Measurements from ENCODE around the gene COL15A1. TPM values are rescaled to one million over a fixed set of nuclear protein-coding genes. Genes with fewer than 3 reads are reported as not detected.

The COL15A1 gene
- total RNA-seq, 1 donor from 2014 or later = 11.8 TPM

DNA sequence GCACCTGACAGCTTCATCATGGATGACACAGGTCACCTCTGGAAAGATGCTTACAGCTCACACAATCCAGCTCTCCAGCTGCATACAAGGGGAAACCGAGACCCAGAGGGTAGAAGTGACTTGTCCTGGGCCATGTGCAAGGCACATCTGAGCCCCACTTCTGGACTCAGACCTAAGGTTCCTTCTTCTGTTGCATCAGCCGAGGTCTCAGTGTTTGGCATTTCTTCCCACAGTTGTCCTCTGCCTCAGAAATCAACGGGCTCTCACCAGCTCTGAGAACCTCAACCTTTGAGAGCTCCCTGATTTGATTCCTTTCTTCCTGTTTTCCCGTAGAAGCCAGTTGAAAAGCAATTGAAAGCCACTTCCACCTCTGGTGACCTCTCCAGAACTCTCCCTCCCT is 38.7 kb upstream of the COL15A1 start:
- H3K4me3 ChIP-seq (ENCODE audit: low read depth, low read length) = no peak overlapping the region
- no peaks in the 10 kb centered on the region for H3K27me3 ChIP-seq (ENCODE audit: control insufficient read depth, insufficient read depth, low read length)
- H3K36me3 ChIP-seq (ENCODE audit: control insufficient read depth, insufficient read depth, low read length) = no peaks in the 10 kb centered on the region
- no peak for DNase-seq (ENCODE audit: low read depth)
- TF ChIP-seq CTCF (IDR thresholded peaks at IDR 0.05; ENCODE audit: insufficient read depth, low read length, poor library complexity, severe bottlenecking) = no peak

GRCh38 chr9:98906273-98907040 is 37.2 kb upstream of the COL15A1 start:
- TF ChIP-seq CTCF (IDR thresholded peaks at IDR 0.05; ENCODE audit: insufficient read depth, low read length, poor library complexity, severe bottlenecking) = no peak
- H3K4me3 ChIP-seq (ENCODE audit: low read depth, low read length) = no peak overlapping the region
- DNase-seq (ENCODE audit: low read depth) = no peak
- H3K36me3 ChIP-seq (ENCODE audit: control insufficient read depth, insufficient read depth, low read length) = no peaks in the 10 kb centered on the region
- no peaks in the 10 kb centered on the region for H3K27me3 ChIP-seq (ENCODE audit: control insufficient read depth, insufficient read depth, low read length)

GRCh38 chr9:98907055-98907454 is 36.7 kb upstream of the COL15A1 start:
- no peak for TF ChIP-seq CTCF (IDR thresholded peaks at IDR 0.05; ENCODE audit: insufficient read depth, low read length, poor library complexity, severe bottlenecking)
- H3K36me3 ChIP-seq (ENCODE audit: control insufficient read depth, insufficient read depth, low read length) = no peaks in the 10 kb centered on the region
- H3K4me3 ChIP-seq (ENCODE audit: low read depth, low read length) = no peak overlapping the region
- H3K27me3 ChIP-seq (ENCODE audit: control insufficient read depth, insufficient read depth, low read length) = no peaks in the 10 kb centered on the region
- no peak for DNase-seq (ENCODE audit: low read depth)

- Histone ChIP-seq H3K4me3 (ENCODE audit: low read depth, low read length) (no peak overlapping the region), H3K36me3 (ENCODE audit: control insufficient read depth, insufficient read depth, low read length) (no peaks in the 10 kb centered on the region), H3K27me3 (ENCODE audit: control insufficient read depth, insufficient read depth, low read length) (no peaks in the 10 kb centered on the region)
- DNase-seq (ENCODE audit: low read depth) = peak; percentile 35
- TF ChIP-seq CTCF (IDR thresholded peaks at IDR 0.05; ENCODE audit: insufficient read depth, low read length, poor library complexity, severe bottlenecking) = no peak
Observed at GRCh38 chr9:98908897-98909634, 34.6 kb upstream of the COL15A1 start.

- Histone ChIP-seq H3K36me3 (ENCODE audit: control insufficient read depth, insufficient read depth, low read length) (no peaks in the 10 kb centered on the region), H3K27me3 (ENCODE audit: control insufficient read depth, insufficient read depth, low read length) (no peaks in the 10 kb centered on the region), H3K4me3 (ENCODE audit: low read depth, low read length) (no peak overlapping the region)
- no peak for TF ChIP-seq CTCF (IDR thresholded peaks at IDR 0.05; ENCODE audit: insufficient read depth, low read length, poor library complexity, severe bottlenecking)
- no peak for DNase-seq (ENCODE audit: low read depth)
Observed at GRCh38 chr9:98909935-98910334, 33.8 kb upstream of the COL15A1 start.
